SK-N-SH (cell line): ENCODE measurements around the gene ABR. TPM values are rescaled to one million over a fixed set of nuclear protein-coding genes. Genes with fewer than 3 reads are reported as not detected.
"Not testable (repeated sequence)": the region's sequence is repeated elsewhere in the genome, so short reads cannot be mapped to it uniquely, and the experiment has no call there.

Source experiments
- CTCF ChIA-PET: fragments of 300-600, 350-600 bp; formaldehyde crosslinking; extraction: SDS; loops from one replicate; lab custom pipeline; 2021; lab: Yijun Ruan, JAX
- POLR2A ChIA-PET: fragments of 350-600 bp; sonication (Branson Sonifier 250); formaldehyde crosslinking; extraction: SDS; loops from one replicate; lab custom pipeline; 2020; ENCODE audit warnings: antibody characterized with exemption, inconsistent platforms; lab: Yijun Ruan, JAX
- DNase-seq: peaks from one replicate; pipeline ENCODE4 v3.0.0; 2012
- H2AFZ ChIP-seq: fragments of 200-600 bp; sonication (generic); 2 replicates; pipeline ENCODE4 v1.8.1; 2016; ENCODE audit warnings: antibody characterized with exemption, mild to moderate bottlenecking, low read depth
- H3F3A ChIP-seq: fragments of 200-600 bp; sonication (generic); replicated peaks from 2 replicates; pipeline ENCODE3; 2016; ENCODE audit warnings: antibody characterized with exemption, mild to moderate bottlenecking; ENCODE audit not compliant: insufficient read depth
- H3K27ac ChIP-seq, 2 experiments: fragments of 200-500 bp in 1 of 2; fragments of 200-600 bp in 1 of 2; sonication (Bioruptor generic) in 1 of 2; sonication (generic), shearing (Covaris generic) in 1 of 2; 2 replicates each; pipeline versions ENCODE4 v1.5.1 to v1.6.1; 2014 to 2016; ENCODE audit warnings: low read depth in 2 of 2, inconsistent platforms in 1 of 2, low read length in 1 of 2, mild to moderate bottlenecking in 1 of 2, mixed read lengths in 1 of 2
- H3K27me3 ChIP-seq: fragments of 200-600 bp; sonication (generic), shearing (Covaris generic); 2 replicates; pipeline ENCODE4 v1.6.1; 2016; ENCODE audit warnings: mixed run types; ENCODE audit not compliant: insufficient read depth
- H3K36me3 ChIP-seq, 2 experiments: fragments of 200-500 bp in 1 of 2; fragments of 200-600 bp in 1 of 2; sonication (Bioruptor generic) in 1 of 2; sonication (generic) in 1 of 2; replicated peaks in 1 of 2; 2 replicates each; pipeline versions ENCODE3 to v1.5.1; 2014 to 2016; ENCODE audit warnings: low read length in 1 of 2, mild to moderate bottlenecking in 1 of 2; ENCODE audit not compliant: insufficient read depth in 2 of 2, control insufficient read depth in 1 of 2
- H3K4me1 ChIP-seq, 2 experiments: fragments of 200-500 bp in 1 of 2; fragments of 200-600 bp in 1 of 2; sonication (Bioruptor generic) in 1 of 2; sonication (generic), shearing (Covaris generic) in 1 of 2; 2 replicates each; pipeline versions ENCODE4 v1.5.1 to v1.6.1; 2014 to 2016; ENCODE audit warnings: low read depth in 1 of 2, low read length in 1 of 2, mixed run types in 1 of 2; ENCODE audit not compliant: insufficient read depth in 2 of 2, control insufficient read depth in 1 of 2
- H3K4me2 ChIP-seq: fragments of 200-600 bp; sonication (generic), shearing (Covaris generic); 2 replicates; pipeline ENCODE4 v1.6.1; 2017; ENCODE audit warnings: mixed run types
- H3K4me3 ChIP-seq, 2 experiments: fragments of 200-500 bp in 1 of 2; fragments of 200-600 bp in 1 of 2; sonication (Bioruptor generic) in 1 of 2; sonication (generic), shearing (Covaris generic) in 1 of 2; 2 replicates each; pipeline versions ENCODE4 v1.5.1 to v1.8.1; 2014 to 2016; ENCODE audit warnings: low read depth in 2 of 2, inconsistent platforms in 1 of 2, low read length in 1 of 2, mild to moderate bottlenecking in 1 of 2, mixed read lengths in 1 of 2, moderate library complexity in 1 of 2
- H3K79me2 ChIP-seq: fragments of 200-600 bp; sonication (generic); 2 replicates; pipeline ENCODE4 v1.8.1; 2017; ENCODE audit warnings: mild to moderate bottlenecking; ENCODE audit not compliant: insufficient read depth
- H3K9ac ChIP-seq: fragments of 200-600 bp; sonication (generic); 2 replicates; pipeline ENCODE4 v1.6.1; 2017; ENCODE audit warnings: mixed run types
- H3K9me2 ChIP-seq: fragments of 200-600 bp; sonication (generic); 2 replicates; pipeline ENCODE4 v1.6.1; 2017; ENCODE audit warnings: mixed run types
- H3K9me3 ChIP-seq: fragments of 200-600 bp; sonication (generic); 2 replicates; pipeline ENCODE4 v1.6.1; 2017; ENCODE audit warnings: mixed run types, mild to moderate bottlenecking, moderate library complexity
- H4K20me1 ChIP-seq: fragments of 200-600 bp; sonication (generic); 2 replicates; pipeline ENCODE4 v1.6.1; 2017; ENCODE audit warnings: mild to moderate bottlenecking, mixed run types; ENCODE audit not compliant: insufficient read depth
- CHD2 ChIP-seq: fragments of 150-350 bp; IDR thresholded peaks from 2 replicates; pipeline ENCODE4 v1.6.1; 2018; ENCODE audit warnings: low read length; ENCODE audit not compliant: partially characterized antibody
- FOXM1 ChIP-seq: IDR thresholded peaks from 2 replicates; pipeline ENCODE4 v1.4.0; 2012; ENCODE audit warnings: low read depth, mild to moderate bottlenecking
- GABPA ChIP-seq: IDR thresholded peaks from 2 replicates; pipeline ENCODE4 v1.4.0; 2012; ENCODE audit warnings: low read depth, mild to moderate bottlenecking
- GATA2 ChIP-seq: sonication (generic); formaldehyde crosslinking; IDR thresholded peaks from 2 replicates; pipeline ENCODE4 v1.5.0; 2020; ENCODE audit warnings: mild to moderate bottlenecking, missing genetic modification reagents
- MEF2A ChIP-seq: IDR thresholded peaks from 2 replicates; pipeline ENCODE4 v1.4.0; 2012; ENCODE audit warnings: low read depth, borderline replicate concordance
- NRF1 ChIP-seq: IDR thresholded peaks from 2 replicates; pipeline ENCODE4 v1.6.1; 2012; ENCODE audit warnings: low read depth, mild to moderate bottlenecking, low read length
- POLR2AphosphoS5 ChIP-seq: IDR thresholded peaks from 2 replicates; pipeline ENCODE4 v1.6.1; 2012; ENCODE audit warnings: low read depth, low read length
- RCOR1 ChIP-seq: fragments of 150-350 bp; IDR thresholded peaks from 2 replicates; pipeline ENCODE4 v1.6.1; 2017; ENCODE audit warnings: antibody characterized with exemption, low read length
- SIN3A ChIP-seq: IDR thresholded peaks from 2 replicates; pipeline ENCODE4 v1.6.1; 2012; ENCODE audit warnings: low read depth, mild to moderate bottlenecking, low read length, moderate library complexity, borderline replicate concordance
- SMC3 ChIP-seq: IDR thresholded peaks from 2 replicates; pipeline ENCODE4 v1.6.1; 2012; ENCODE audit warnings: low read depth, low read length, improper control_type of control experiment
- TEAD4 ChIP-seq: IDR thresholded peaks from 2 replicates; pipeline ENCODE4 v1.4.0; 2012; ENCODE audit warnings: mild to moderate bottlenecking, borderline replicate concordance; ENCODE audit not compliant: insufficient read depth
- WGBS: methylation state at CpG from one replicate; pipeline ENCODE4 v1.1.6; 2017; ENCODE audit warnings: low lambda C conversion rate; 5-methylcytosine and 5-hydroxymethylcytosine counted together
- polyA plus RNA-seq, 3 experiments: library from polyadenylated mRNA; depleted of rRNA; stranded (reverse); fragments of >200 nt; gene quantifications; 2 replicates each; pipeline ENCODE4 v1.2.3, GENCODE V29; 2012
- TF ChIP-seq, protein P1 (sequence below): fragments of 200-600 bp; sonication (generic); IDR thresholded peaks from 2 replicates; pipeline ENCODE4 v1.6.1; 2017; ENCODE audit warnings: antibody characterized with exemption, mild to moderate bottlenecking, moderate library complexity
- TF ChIP-seq, protein P2 (sequence below): fragments of 150-350 bp; IDR thresholded peaks from 2 replicates; pipeline ENCODE4 v1.6.1; 2016; ENCODE audit warnings: mild to moderate bottlenecking, low read depth, low read length
- TF ChIP-seq, protein P3 (sequence below): IDR thresholded peaks from 2 replicates; pipeline ENCODE4 v1.6.1; 2012; ENCODE audit warnings: mild to moderate bottlenecking, low read depth, low read length, moderate library complexity

ABR gene
- polyA plus RNA-seq, 1 of the 3 experiments (the other 2 are of a cell fraction) = 117 TPM

DNA sequence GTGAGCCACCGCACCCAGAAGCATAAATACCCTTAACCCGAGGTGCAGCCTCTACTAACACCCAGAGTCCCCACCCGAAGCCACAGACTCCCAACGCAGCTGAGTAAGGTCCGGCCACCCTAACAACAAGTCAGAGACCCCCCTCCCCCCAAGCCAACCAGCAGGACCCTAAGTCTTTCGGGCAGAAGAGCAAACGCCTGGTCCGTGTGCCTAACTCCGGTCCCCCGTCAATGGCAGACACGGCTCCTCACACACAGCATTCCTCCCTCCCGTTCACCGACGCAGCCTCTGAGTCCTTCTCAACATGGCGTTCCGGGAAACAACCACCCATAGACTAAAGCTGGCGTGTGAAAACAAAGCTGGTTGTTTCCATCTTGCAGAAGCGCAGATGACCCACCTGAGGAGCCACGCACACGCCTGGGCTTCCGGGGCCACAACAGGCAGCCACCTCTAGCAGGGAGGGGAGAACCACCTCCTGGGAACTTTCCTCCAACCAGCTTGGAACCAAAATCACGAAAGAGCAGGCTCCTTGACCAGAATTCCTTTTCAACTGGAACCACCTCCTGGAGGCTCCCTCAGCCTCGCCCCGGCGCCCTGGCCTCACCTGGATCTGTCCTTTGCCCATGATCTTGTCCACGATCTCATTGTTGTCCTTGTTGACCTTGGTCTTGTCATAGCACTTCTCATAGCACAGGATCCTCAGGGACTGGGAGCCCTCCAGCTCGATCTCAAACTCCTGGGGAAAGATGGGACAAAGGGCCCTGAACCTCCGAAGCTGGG lies 130.1 kb downstream of the ABR start:
- no peaks in the 10 kb centered on the region for H3K9me2 ChIP-seq
- POLR2A ChIA-PET = interaction anchor here (0.5 kb wide), 1 partner anchor 34 kb away, joined by 3 read pairs; no protein-coding TSS in a partner anchor

DNA sequence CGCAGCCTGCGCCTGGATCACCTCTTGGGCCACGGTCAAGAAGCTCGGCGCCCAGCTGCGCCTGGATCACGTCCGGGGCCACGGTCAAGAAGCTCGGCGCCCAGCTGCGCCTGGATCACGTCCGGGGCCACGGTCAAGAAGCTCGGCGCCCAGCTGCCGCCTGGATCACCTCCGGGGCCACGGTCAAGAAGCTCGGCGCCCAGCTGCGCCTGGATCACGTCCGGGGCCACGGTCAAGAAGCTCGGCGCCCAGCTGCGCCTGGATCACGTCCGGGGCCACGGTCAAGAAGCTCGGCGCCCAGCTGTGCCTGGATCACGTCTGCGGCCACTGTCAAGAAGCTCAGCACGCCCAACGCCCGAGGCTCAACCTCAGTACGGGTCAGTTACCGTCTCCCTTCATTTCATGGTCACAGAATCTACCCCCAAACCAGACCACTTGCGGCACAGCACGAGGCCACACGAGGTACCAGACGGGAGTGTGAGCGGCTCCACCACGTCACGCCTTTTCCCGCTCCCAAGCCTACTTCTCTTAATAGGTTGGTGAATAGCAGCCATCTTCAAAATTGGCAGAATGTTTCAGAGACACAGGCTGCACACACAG lies 131.2 kb downstream of the ABR start:
- H3K9ac ChIP-seq, H2AFZ ChIP-seq, H3K4me3 ChIP-seq, H3K27ac ChIP-seq, H4K20me1 ChIP-seq, H3K9me3 ChIP-seq, H3K4me1 ChIP-seq, H3K27me3 ChIP-seq, DNase-seq, POLR2A ChIA-PET, H3K4me2 ChIP-seq, H3K79me2 ChIP-seq, H3K9me2 ChIP-seq, H3F3A ChIP-seq: not testable (repeated sequence)
- peaks cover 6 to 19% of the 10 kb centered on the region in 2 experiments for H3K36me3 ChIP-seq
- 97% methylated on average over 32 of the region's 49 CpGs for WGBS
- CTCF ChIA-PET = interaction anchor here (1.2 to 2.7 kb wide), 2 partner anchors 8 to 49 kb away, joined by 5 to 11 read pairs; no protein-coding TSS in a partner anchor

More for the DNA sequence above, 130.1 kb downstream of the ABR start:
- no peak for DNase-seq
- Histone ChIP-seq H4K20me1 (no peaks in the 10 kb centered on the region), H3K9me3 (no peaks in the 10 kb centered on the region), H3K36me3 (peaks cover 12 to 26% of the 10 kb centered on the region in 2 experiments), H2AFZ (no peak overlapping the region), H3K4me1 (no peaks in the 10 kb centered on the region; a peak in 1 of 4 replicates), H3K9ac (no peak overlapping the region), H3K27me3 (no peaks in the 10 kb centered on the region), H3K4me2 (no peak overlapping the region), H3F3A (no peaks in the 10 kb centered on the region), H3K4me3 (no peak overlapping the region), H3K79me2 (no peaks in the 10 kb centered on the region), H3K27ac (no peak overlapping the region)
- CTCF ChIA-PET = interaction anchor here (0.8 to 2.7 kb wide), 5 partner anchors 7 to 51 kb away, joined by 4 to 11 read pairs (median 5); no protein-coding TSS in a partner anchor
- TF ChIP-seq, protein P1, sequence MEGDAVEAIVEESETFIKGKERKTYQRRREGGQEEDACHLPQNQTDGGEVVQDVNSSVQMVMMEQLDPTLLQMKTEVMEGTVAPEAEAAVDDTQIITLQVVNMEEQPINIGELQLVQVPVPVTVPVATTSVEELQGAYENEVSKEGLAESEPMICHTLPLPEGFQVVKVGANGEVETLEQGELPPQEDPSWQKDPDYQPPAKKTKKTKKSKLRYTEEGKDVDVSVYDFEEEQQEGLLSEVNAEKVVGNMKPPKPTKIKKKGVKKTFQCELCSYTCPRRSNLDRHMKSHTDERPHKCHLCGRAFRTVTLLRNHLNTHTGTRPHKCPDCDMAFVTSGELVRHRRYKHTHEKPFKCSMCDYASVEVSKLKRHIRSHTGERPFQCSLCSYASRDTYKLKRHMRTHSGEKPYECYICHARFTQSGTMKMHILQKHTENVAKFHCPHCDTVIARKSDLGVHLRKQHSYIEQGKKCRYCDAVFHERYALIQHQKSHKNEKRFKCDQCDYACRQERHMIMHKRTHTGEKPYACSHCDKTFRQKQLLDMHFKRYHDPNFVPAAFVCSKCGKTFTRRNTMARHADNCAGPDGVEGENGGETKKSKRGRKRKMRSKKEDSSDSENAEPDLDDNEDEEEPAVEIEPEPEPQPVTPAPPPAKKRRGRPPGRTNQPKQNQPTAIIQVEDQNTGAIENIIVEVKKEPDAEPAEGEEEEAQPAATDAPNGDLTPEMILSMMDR = no peak
- TF ChIP-seq SMC3 (no peak), FOXM1 (no peak), MEF2A (no peak), NRF1 (no peak), TEAD4 (no peak), SIN3A (no peak), GABPA (no peak), RCOR1 (no peak), POLR2AphosphoS5 (no peak), GATA2 (no peak), CHD2 (no peak)
- TF ChIP-seq, protein P2, sequence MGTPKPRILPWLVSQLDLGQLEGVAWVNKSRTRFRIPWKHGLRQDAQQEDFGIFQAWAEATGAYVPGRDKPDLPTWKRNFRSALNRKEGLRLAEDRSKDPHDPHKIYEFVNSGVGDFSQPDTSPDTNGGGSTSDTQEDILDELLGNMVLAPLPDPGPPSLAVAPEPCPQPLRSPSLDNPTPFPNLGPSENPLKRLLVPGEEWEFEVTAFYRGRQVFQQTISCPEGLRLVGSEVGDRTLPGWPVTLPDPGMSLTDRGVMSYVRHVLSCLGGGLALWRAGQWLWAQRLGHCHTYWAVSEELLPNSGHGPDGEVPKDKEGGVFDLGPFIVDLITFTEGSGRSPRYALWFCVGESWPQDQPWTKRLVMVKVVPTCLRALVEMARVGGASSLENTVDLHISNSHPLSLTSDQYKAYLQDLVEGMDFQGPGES = no peak
- TF ChIP-seq, protein P3, sequence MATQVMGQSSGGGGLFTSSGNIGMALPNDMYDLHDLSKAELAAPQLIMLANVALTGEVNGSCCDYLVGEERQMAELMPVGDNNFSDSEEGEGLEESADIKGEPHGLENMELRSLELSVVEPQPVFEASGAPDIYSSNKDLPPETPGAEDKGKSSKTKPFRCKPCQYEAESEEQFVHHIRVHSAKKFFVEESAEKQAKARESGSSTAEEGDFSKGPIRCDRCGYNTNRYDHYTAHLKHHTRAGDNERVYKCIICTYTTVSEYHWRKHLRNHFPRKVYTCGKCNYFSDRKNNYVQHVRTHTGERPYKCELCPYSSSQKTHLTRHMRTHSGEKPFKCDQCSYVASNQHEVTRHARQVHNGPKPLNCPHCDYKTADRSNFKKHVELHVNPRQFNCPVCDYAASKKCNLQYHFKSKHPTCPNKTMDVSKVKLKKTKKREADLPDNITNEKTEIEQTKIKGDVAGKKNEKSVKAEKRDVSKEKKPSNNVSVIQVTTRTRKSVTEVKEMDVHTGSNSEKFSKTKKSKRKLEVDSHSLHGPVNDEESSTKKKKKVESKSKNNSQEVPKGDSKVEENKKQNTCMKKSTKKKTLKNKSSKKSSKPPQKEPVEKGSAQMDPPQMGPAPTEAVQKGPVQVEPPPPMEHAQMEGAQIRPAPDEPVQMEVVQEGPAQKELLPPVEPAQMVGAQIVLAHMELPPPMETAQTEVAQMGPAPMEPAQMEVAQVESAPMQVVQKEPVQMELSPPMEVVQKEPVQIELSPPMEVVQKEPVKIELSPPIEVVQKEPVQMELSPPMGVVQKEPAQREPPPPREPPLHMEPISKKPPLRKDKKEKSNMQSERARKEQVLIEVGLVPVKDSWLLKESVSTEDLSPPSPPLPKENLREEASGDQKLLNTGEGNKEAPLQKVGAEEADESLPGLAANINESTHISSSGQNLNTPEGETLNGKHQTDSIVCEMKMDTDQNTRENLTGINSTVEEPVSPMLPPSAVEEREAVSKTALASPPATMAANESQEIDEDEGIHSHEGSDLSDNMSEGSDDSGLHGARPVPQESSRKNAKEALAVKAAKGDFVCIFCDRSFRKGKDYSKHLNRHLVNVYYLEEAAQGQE = no peak
- 95% methylated on average over 26 of the region's 28 CpGs for WGBS
